ENCODE results near the gene UGT1A10.

Gene UGT1A10

GRCh38 chr2:233754872-233755611, 118.8 kb downstream of the UGT1A10 start:
- no peak overlapping the region for H3K27ac ChIP-seq
- TF ChIP-seq CTCF (conservative IDR thresholded peaks at IDR 0.05), result no peak

- no peak for TF ChIP-seq CTCF (conservative IDR thresholded peaks at IDR 0.05)
- H3K27ac ChIP-seq, result no peak overlapping the region
Measured at GRCh38 chr2:233756429-233757081, 120.3 kb downstream of the UGT1A10 start.

- no peak for TF ChIP-seq CTCF (conservative IDR thresholded peaks at IDR 0.05)
- no peak overlapping the region for H3K27ac ChIP-seq
Measured at GRCh38 chr2:233758141-233758540, 121.9 kb downstream of the UGT1A10 start.

GRCh38 chr2:233758849-233759248, 122.6 kb downstream of the UGT1A10 start:
- H3K27ac ChIP-seq, result no peak overlapping the region
- TF ChIP-seq CTCF (conservative IDR thresholded peaks at IDR 0.05), result no peak

GRCh38 chr2:233760043-233760442, 123.8 kb downstream of the UGT1A10 start, which contains the start of gene UGT1A1:
UGT1A1 (plus strand) TSS chr2:233760270; CDS start chr2:233760288, 18 bp downstream.
- TF ChIP-seq CTCF (conservative IDR thresholded peaks at IDR 0.05), result no peak
- no peak within 1 kb of the TSS for H3K27ac ChIP-seq

GRCh38 chr2:233761040-233761769, 125.0 kb downstream of the UGT1A10 start:
- no peak overlapping the region for H3K27ac ChIP-seq
- no peak for TF ChIP-seq CTCF (conservative IDR thresholded peaks at IDR 0.05)

GRCh38 chr2:233764264-233764663, 128.0 kb downstream of the UGT1A10 start:
- no peak overlapping the region for H3K27ac ChIP-seq
- TF ChIP-seq CTCF (conservative IDR thresholded peaks at IDR 0.05), result no peak

Data from VCaP (cell line).